Brain microvascular endothelial cell (primary cell): ENCODE data around the gene WIPF1.

ENCODE experiments used
- DNase-seq: peaks from one replicate; pipeline ENCODE4 v3.0.0-alpha.2; 2020
- H3K27ac ChIP-seq: fragments of 250-450 bp; sonication (Bioruptor Pico); 2 replicates; pipeline ENCODE4 v1.5.1; 2020; ENCODE audit warnings: mild to moderate bottlenecking, moderate library complexity
- H3K27me3 ChIP-seq: fragments of 250-450 bp; sonication (Bioruptor Pico); replicated peaks from 2 replicates; pipeline ENCODE4 v1.5.1; 2020; ENCODE audit warnings: mild to moderate bottlenecking
- H3K36me3 ChIP-seq: fragments of 250-450 bp; sonication (Bioruptor Pico); replicated peaks from 2 replicates; pipeline ENCODE4 v1.5.1; 2020; ENCODE audit warnings: mild to moderate bottlenecking
- H3K4me3 ChIP-seq: 2 replicates; pipeline ENCODE4 v1.5.1; 2011; ENCODE audit warnings: low read depth, mild to moderate bottlenecking, control low read depth, low read length, moderate library complexity
- CTCF ChIP-seq: IDR thresholded peaks from 2 replicates; pipeline ENCODE4 v1.5.1; 2011; ENCODE audit warnings: low read depth, mild to moderate bottlenecking, moderate library complexity, low read length, control low read depth, inconsistent platforms; ENCODE audit errors: missing control alignments
- in situ Hi-C: cut with HindIII; loops from 2 replicates; pipeline ENCODE4 v1.10.0; 2017; ENCODE audit warnings: low sequenced_read_pairs, low pct_ligation_motif_present

The WIPF1 gene

DNA sequence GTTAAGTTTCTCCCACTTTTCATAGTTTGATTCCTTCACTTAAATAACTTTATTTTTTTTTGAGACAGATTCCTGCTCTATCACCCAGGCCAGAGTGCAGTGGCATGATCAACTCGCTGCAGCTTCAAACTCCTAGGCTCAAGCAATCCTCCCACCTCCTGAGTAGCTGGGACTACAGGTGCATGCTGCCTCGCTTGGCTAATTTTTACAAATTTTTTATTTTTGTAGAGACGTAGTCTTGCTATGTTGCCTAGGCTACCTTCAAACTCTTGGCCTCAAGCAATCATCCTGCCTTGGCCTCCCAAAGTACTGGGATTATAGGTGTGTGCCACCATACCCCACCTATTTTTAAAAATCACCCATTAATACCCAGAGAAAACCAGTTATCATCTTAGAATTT is 14.2 kb upstream of the WIPF1 start:
- Histone ChIP-seq H3K36me3 (no peaks in the 10 kb centered on the region), H3K27ac (no peak overlapping the region), H3K4me3 (no peak overlapping the region), H3K27me3 (no peaks in the 10 kb centered on the region)
- no peak for TF ChIP-seq CTCF
- in situ Hi-C loops = no loop called here
- no peak for DNase-seq

DNA sequence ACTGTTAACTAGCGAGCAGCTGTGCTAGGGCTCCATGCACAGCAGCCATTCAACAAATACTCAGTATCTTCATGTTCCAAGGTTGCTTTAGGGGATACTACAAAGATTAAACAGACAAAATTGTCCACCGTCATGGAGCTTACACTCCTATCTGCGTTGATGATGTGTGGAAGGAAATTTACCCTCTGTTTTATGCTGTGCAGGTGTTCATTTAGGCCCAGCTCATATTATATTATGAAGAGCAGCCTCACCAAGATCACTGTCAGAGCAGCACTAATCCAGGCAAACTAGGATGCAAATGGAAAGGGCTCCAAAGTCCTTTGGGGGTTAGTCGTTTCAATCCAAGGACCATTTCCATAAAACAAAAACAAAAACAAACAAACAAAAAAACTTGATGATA is 13.4 kb upstream of the WIPF1 start:
- in situ Hi-C loops = no loop called here
- H3K4me3 ChIP-seq = no peak overlapping the region
- H3K27ac ChIP-seq = no peak overlapping the region
- H3K27me3 ChIP-seq = no peaks in the 10 kb centered on the region
- TF ChIP-seq CTCF = no peak
- no peaks in the 10 kb centered on the region for H3K36me3 ChIP-seq
- DNase-seq = no peak

GRCh38 chr2:174610243-174610995 is 12.8 kb upstream of the WIPF1 start:
- DNase-seq = no peak
- Histone ChIP-seq H3K4me3 (no peak overlapping the region), H3K36me3 (no peaks in the 10 kb centered on the region), H3K27me3 (no peaks in the 10 kb centered on the region), H3K27ac (no peak overlapping the region)
- no peak for TF ChIP-seq CTCF
- in situ Hi-C loops = no loop called here

DNA sequence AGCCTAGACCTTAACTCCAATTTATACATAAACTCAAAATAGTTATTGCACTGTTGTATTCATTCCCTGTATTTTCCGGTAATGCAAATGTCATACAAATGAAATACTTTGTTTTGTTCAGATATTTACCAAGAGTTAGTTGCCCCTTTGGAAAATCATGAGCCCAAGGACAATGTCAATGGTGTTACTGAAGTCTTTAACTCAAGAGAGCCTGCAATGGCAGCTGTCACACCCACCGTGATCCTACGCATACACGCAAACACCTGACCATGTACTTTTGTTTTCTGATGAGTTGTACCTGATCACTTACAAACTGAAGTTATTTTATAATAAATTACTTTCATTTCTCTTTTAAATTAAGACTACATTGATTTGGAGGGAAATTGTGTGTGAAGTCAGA is 11.7 kb upstream of the WIPF1 start:
- no peak for TF ChIP-seq CTCF
- Histone ChIP-seq H3K27ac (no peak overlapping the region), H3K27me3 (no peaks in the 10 kb centered on the region), H3K36me3 (no peaks in the 10 kb centered on the region), H3K4me3 (no peak overlapping the region)
- in situ Hi-C loops = no loop called here
- no peak for DNase-seq

DNA sequence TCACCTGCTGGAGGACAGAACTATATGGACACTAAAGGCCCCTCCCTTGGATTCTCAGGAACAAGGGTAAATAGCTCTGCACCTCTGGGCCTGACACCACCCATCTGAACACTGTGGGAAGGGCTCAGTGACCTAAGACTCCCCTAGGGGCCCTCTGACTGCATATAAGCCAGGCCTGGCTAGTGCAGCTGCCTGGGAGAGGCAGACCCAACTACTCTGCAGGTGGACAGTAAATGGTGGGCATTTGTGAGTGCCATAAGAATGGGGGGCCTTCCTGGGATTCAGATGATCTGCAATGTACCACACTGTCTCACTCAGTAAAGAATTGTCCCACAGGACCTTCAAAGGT is 11.2 kb upstream of the WIPF1 start:
- in situ Hi-C loops = no loop called here
- no peak for DNase-seq
- no peak overlapping the region for H3K27ac ChIP-seq

More for the DNA sequence above, 11.2 kb upstream of the WIPF1 start:
- Histone ChIP-seq H3K4me3 (no peak overlapping the region), H3K36me3 (no peaks in the 10 kb centered on the region), H3K27me3 (no peaks in the 10 kb centered on the region)
- TF ChIP-seq CTCF = no peak
